ENCODE measurements around the gene PRR16. TPM values are rescaled to one million over a fixed set of nuclear protein-coding genes. Genes with fewer than 3 reads are reported as not detected.

The PRR16 gene
- total RNA-seq, 1 donor from 2014 or later, result 0.71 TPM

GRCh38 chr5:120510994-120511686 lies 47.0 kb downstream of the PRR16 start:
- intact Hi-C loops (cut with DNase I), result no loop called here
- no peak for DNase-seq (ENCODE audit: low spot score)
- ATAC-seq, result no peak

GRCh38 chr5:120512068-120512467 lies 48.0 kb downstream of the PRR16 start:
- intact Hi-C loops (cut with DNase I), result no loop called here
- ATAC-seq (no peak), DNase-seq (ENCODE audit: low spot score) (no peak)

- no peak for ATAC-seq
- intact Hi-C loops (cut with DNase I), result no loop called here
- DNase-seq (ENCODE audit: low spot score), result no peak
These were observed 48.9 kb downstream of the PRR16 start for GRCh38 chr5:120512791-120513650.

- ATAC-seq (no peak), DNase-seq (ENCODE audit: low spot score) (no peak)
- intact Hi-C loops (cut with DNase I), result no loop called here
These were observed 52.7 kb downstream of the PRR16 start for GRCh38 chr5:120516805-120517204.

- ATAC-seq (no peak), DNase-seq (ENCODE audit: low spot score) (no peak)
- intact Hi-C loops (cut with DNase I), result no loop called here
These were observed 53.6 kb downstream of the PRR16 start for GRCh38 chr5:120517607-120518252.

GRCh38 chr5:120518581-120518980 lies 54.5 kb downstream of the PRR16 start:
- DNase-seq (ENCODE audit: low spot score) (no peak), ATAC-seq (no peak)
- intact Hi-C loops (cut with DNase I), result no loop called here

- ATAC-seq, result no peak
- intact Hi-C loops (cut with DNase I), result no loop called here
- no peak for DNase-seq (ENCODE audit: low spot score)
These were observed 63.2 kb downstream of the PRR16 start for GRCh38 chr5:120527251-120527650.

GRCh38 chr5:120528609-120529008 lies 64.5 kb downstream of the PRR16 start:
- DNase-seq (ENCODE audit: low spot score) (no peak), ATAC-seq (no peak)
- intact Hi-C loops (cut with DNase I), result no loop called here

- ATAC-seq (no peak), DNase-seq (ENCODE audit: low spot score) (no peak)
- intact Hi-C loops (cut with DNase I), result no loop called here
These were observed 65.3 kb downstream of the PRR16 start for GRCh38 chr5:120529386-120529785.

- intact Hi-C loops (cut with DNase I), result no loop called here
These were observed 67.1 kb downstream of the PRR16 start for GRCh38 chr5:120531215-120531614.

GRCh38 chr5:120532835-120533234 lies 68.7 kb downstream of the PRR16 start:
- intact Hi-C loops (cut with DNase I), result no loop called here
- ATAC-seq (no peak), DNase-seq (ENCODE audit: low spot score) (no peak)

More at GRCh38 chr5:120531215-120531614, 67.1 kb downstream of the PRR16 start:
- DNase-seq (ENCODE audit: low spot score) (no peak), ATAC-seq (no peak)

- ATAC-seq, result no peak
- no peak for DNase-seq (ENCODE audit: low spot score)
- intact Hi-C loops (cut with DNase I), result no loop called here
These were observed 69.5 kb downstream of the PRR16 start for GRCh38 chr5:120533581-120533980.

GRCh38 chr5:120535900-120536299 lies 71.8 kb downstream of the PRR16 start:
- intact Hi-C loops (cut with DNase I), result no loop called here
- DNase-seq (ENCODE audit: low spot score) (no peak), ATAC-seq (no peak)

- intact Hi-C loops (cut with DNase I), result no loop called here
- no peak for DNase-seq (ENCODE audit: low spot score)
- no peak for ATAC-seq
These were observed 74.0 kb downstream of the PRR16 start for GRCh38 chr5:120538149-120538548.

- ATAC-seq, result no peak
These were observed 74.5 kb downstream of the PRR16 start for GRCh38 chr5:120538644-120539043.

GRCh38 chr5:120539471-120539870 lies 75.4 kb downstream of the PRR16 start:
- intact Hi-C loops (cut with DNase I), result no loop called here
- no peak for DNase-seq (ENCODE audit: low spot score)
- ATAC-seq, result no peak

More at GRCh38 chr5:120538644-120539043, 74.5 kb downstream of the PRR16 start:
- intact Hi-C loops (cut with DNase I), result no loop called here
- no peak for DNase-seq (ENCODE audit: low spot score)

GRCh38 chr5:120540097-120540496 lies 76.0 kb downstream of the PRR16 start:
- intact Hi-C loops (cut with DNase I), result no loop called here
- ATAC-seq (no peak), DNase-seq (ENCODE audit: low spot score) (no peak)

- intact Hi-C loops (cut with DNase I), result no loop called here
- no peak for ATAC-seq
These were observed 79.9 kb downstream of the PRR16 start for GRCh38 chr5:120544043-120544442.

GRCh38 chr5:120545007-120545406 lies 80.9 kb downstream of the PRR16 start:
- ATAC-seq (no peak), DNase-seq (ENCODE audit: low spot score) (no peak)
- intact Hi-C loops (cut with DNase I), result no loop called here

More at GRCh38 chr5:120544043-120544442, 79.9 kb downstream of the PRR16 start:
- no peak for DNase-seq (ENCODE audit: low spot score)

GRCh38 chr5:120545951-120546350 lies 81.9 kb downstream of the PRR16 start:
- no peak for ATAC-seq
- intact Hi-C loops (cut with DNase I), result no loop called here
- DNase-seq (ENCODE audit: low spot score), result no peak
